GM19467 (cell line): ENCODE data around the gene SPN.
A peak's percentile ranks its signal among the peaks of the same experiment; 100 is the strongest.
"Not testable (repeated sequence)": the region's sequence is repeated elsewhere in the genome, so short reads cannot be mapped to it uniquely, and the experiment has no call there.

Experiments
- ATAC-seq: cut with Tn5 transposase; IDR thresholded peaks from one replicate; pipeline ENCODE4 v1.9.1; 2021; ENCODE audit warnings: mild to moderate bottlenecking, moderate library complexity; ENCODE audit not compliant: unreplicated experiment

Gene SPN

GRCh38 chr16:29663016-29663806 lies at the start of gene SPN:
SPN (plus strand) TSS chr16:29663247; CDS start chr16:29663729, 482 bp downstream.
- no peak for ATAC-seq

GRCh38 chr16:29613307-29614057 lies 49.6 kb upstream of the SPN start:
- ATAC-seq = not testable (repeated sequence)

- not testable (repeated sequence) for ATAC-seq
Observed at GRCh38 chr16:29614691-29615314, 48.2 kb upstream of the SPN start.

GRCh38 chr16:29616127-29616526 lies 46.9 kb upstream of the SPN start:
- ATAC-seq = not testable (repeated sequence)

- not testable (repeated sequence) for ATAC-seq
Observed at GRCh38 chr16:29620591-29620990, 42.5 kb upstream of the SPN start.

GRCh38 chr16:29622738-29623137 lies 40.3 kb upstream of the SPN start:
- not testable (repeated sequence) for ATAC-seq

- not testable (repeated sequence) for ATAC-seq
Observed at GRCh38 chr16:29623253-29623652, 39.8 kb upstream of the SPN start.

GRCh38 chr16:29625114-29625513 lies 37.9 kb upstream of the SPN start:
- ATAC-seq = not testable (repeated sequence)

GRCh38 chr16:29626778-29627331 lies 36.2 kb upstream of the SPN start:
- peak; percentile 35 for ATAC-seq

- peak; percentile 60 for ATAC-seq
Observed at GRCh38 chr16:29627661-29628075, 35.4 kb upstream of the SPN start.

GRCh38 chr16:29628707-29629106 lies 34.3 kb upstream of the SPN start:
- ATAC-seq = not testable (repeated sequence)

- not testable (repeated sequence) for ATAC-seq
Observed at GRCh38 chr16:29629318-29629717, 33.7 kb upstream of the SPN start.

- ATAC-seq = not testable (repeated sequence)
Observed at GRCh38 chr16:29631658-29632057, 31.4 kb upstream of the SPN start.

- not testable (repeated sequence) for ATAC-seq
Observed at GRCh38 chr16:29635902-29636301, 27.1 kb upstream of the SPN start.

GRCh38 chr16:29636368-29636767 lies 26.7 kb upstream of the SPN start:
- ATAC-seq = not testable (repeated sequence)

GRCh38 chr16:29638751-29639150 lies 24.3 kb upstream of the SPN start:
- ATAC-seq = not testable (repeated sequence)

GRCh38 chr16:29641561-29641960 lies 21.5 kb upstream of the SPN start:
- ATAC-seq = no peak

- ATAC-seq = no peak
Observed at GRCh38 chr16:29643596-29643995, 19.5 kb upstream of the SPN start.

- ATAC-seq = peak; percentile 58
Observed at GRCh38 chr16:29644338-29644857, 18.6 kb upstream of the SPN start.

GRCh38 chr16:29644973-29645693 lies 17.9 kb upstream of the SPN start:
- ATAC-seq = no peak
